Keratinocyte (primary cell): ENCODE data around the gene CDKN2B. TPM values are rescaled to one million over a fixed set of nuclear protein-coding genes. Genes with fewer than 3 reads are reported as not detected.
A peak's percentile ranks its signal among the peaks of the same experiment; 100 is the strongest.

ENCODE experiments used
- DNase-seq: peaks from one replicate; pipeline ENCODE4 v3.0.0-alpha.2; 2011; ENCODE audit warnings: low read depth, missing footprints, low spot score
- FAIRE-seq: peaks from 2 replicates; lab custom pipeline; 2011; peaks lifted over from hg19 to GRCh38; lab: Jason Lieb, UNC
- H2AFZ ChIP-seq: 2 replicates; pipeline ENCODE4 v1.6.0; 2012; ENCODE audit warnings: low read length, control low read depth, inconsistent platforms; ENCODE audit not compliant: control insufficient read depth
- H3K27ac ChIP-seq: 2 replicates; pipeline ENCODE4 v1.5.1; 2011; ENCODE audit warnings: low read length; ENCODE audit not compliant: control insufficient read depth, insufficient read depth
- H3K27me3 ChIP-seq: 3 replicates; pipeline ENCODE4 v1.6.0; 2011; ENCODE audit warnings: low read length; ENCODE audit not compliant: control insufficient read depth, insufficient read depth; ENCODE audit errors: extremely low read depth
- H3K36me3 ChIP-seq, 2 experiments: 2 replicates in 1 of 2; 3 replicates in 1 of 2; pipeline ENCODE4 v1.5.1; 2011; ENCODE audit warnings: low read length in 2 of 2, mild to moderate bottlenecking in 1 of 2; ENCODE audit not compliant: control insufficient read depth in 2 of 2, insufficient read depth in 2 of 2; ENCODE audit errors: extremely low read depth in 1 of 2
- H3K4me1 ChIP-seq: 3 replicates; pipeline ENCODE4 v1.5.1; 2011; ENCODE audit warnings: low read length; ENCODE audit not compliant: control insufficient read depth, insufficient read depth; ENCODE audit errors: extremely low read depth
- H3K4me2 ChIP-seq: 3 replicates; pipeline ENCODE4 v1.6.0; 2011; ENCODE audit warnings: low read depth, low read length; ENCODE audit not compliant: control insufficient read depth, insufficient read depth; ENCODE audit errors: extremely low read depth
- H3K4me3 ChIP-seq, 3 experiments: fragments of 200-600 bp in 1 of 3; sonication (generic) in 1 of 3; 2 replicates in 2 of 3; 3 replicates in 1 of 3; pipeline ENCODE4 v1.5.1; 2011 to 2016; ENCODE audit warnings: low read length in 3 of 3, mild to moderate bottlenecking in 3 of 3, control low read depth in 2 of 3, inconsistent platforms in 1 of 3, low read depth in 1 of 3, mixed read lengths in 1 of 3, mixed run types in 1 of 3, moderate library complexity in 1 of 3; ENCODE audit not compliant: control insufficient read depth in 2 of 3, insufficient read depth in 2 of 3; ENCODE audit errors: extremely low read depth in 1 of 3
- H3K79me2 ChIP-seq: 2 replicates; pipeline ENCODE4 v1.6.0; 2012; ENCODE audit warnings: low read length; ENCODE audit not compliant: control insufficient read depth, insufficient read depth
- H3K9ac ChIP-seq: 3 replicates; pipeline ENCODE4 v1.6.0; 2011; ENCODE audit warnings: low read length; ENCODE audit not compliant: control insufficient read depth, insufficient read depth; ENCODE audit errors: extremely low read depth
- H3K9me1 ChIP-seq: 3 replicates; pipeline ENCODE4 v1.6.0; 2011; ENCODE audit warnings: low read length; ENCODE audit not compliant: control insufficient read depth, insufficient read depth; ENCODE audit errors: extremely low read depth
- H3K9me3 ChIP-seq: 2 replicates; pipeline ENCODE4 v1.5.1; 2012; ENCODE audit warnings: low read depth, low read length; ENCODE audit not compliant: control insufficient read depth
- H4K20me1 ChIP-seq: 3 replicates; pipeline ENCODE4 v1.6.0; 2011; ENCODE audit warnings: low read length; ENCODE audit not compliant: control insufficient read depth, insufficient read depth; ENCODE audit errors: extremely low read depth
- CTCF ChIP-seq, 3 experiments: IDR thresholded peaks in 1 of 3; conservative IDR thresholded peaks in 1 of 3; optimal IDR thresholded peaks in 1 of 3; 2 replicates in 2 of 3; 3 replicates in 1 of 3; pipeline versions ENCODE3 to v1.5.1; 2011; ENCODE audit warnings: low read length in 3 of 3, mild to moderate bottlenecking in 3 of 3, moderate library complexity in 2 of 3, control low read depth in 1 of 3, inconsistent platforms in 1 of 3; ENCODE audit not compliant: insufficient read depth in 2 of 3; ENCODE audit errors: extremely low read depth in 1 of 3
- EZH2 ChIP-seq: IDR thresholded peaks from one replicate; pipeline ENCODE4 v1.6.1; 2012; ENCODE audit warnings: inconsistent platforms, mild to moderate bottlenecking, low read length, moderate library complexity
- dilution Hi-C: fragments of 300-500 bp; cut with MboI; formaldehyde crosslinking; loops from one replicate; pipeline ENCODE4 v1.7.0; 2020; ENCODE audit warnings: low sequenced_read_pairs; ENCODE audit not compliant: extremely low pct_ligation_motif_present
- polyA plus RNA-seq, 5 experiments: library from polyadenylated mRNA; depleted of rRNA in 3 of 5; stranded (reverse) in 3 of 5; stranded (forward) in 1 of 5; unstranded in 1 of 5; fragments of >200 nt; gene quantifications; 1 replicate in 1 of 5; 2 replicates in 3 of 5; 3 replicates in 1 of 5; pipeline versions ENCODE4 v1.2.1 to v1.2.3, GENCODE V29; 2011 to 2012; ENCODE audit warnings: missing spikeins in 2 of 5, low read depth in 1 of 5, low replicate concordance in 1 of 5

Gene CDKN2B
- polyA plus RNA-seq, 1 donor (not counting 4 experiments of a cell fraction or from before 2014, with no cell fraction given): 19.9 TPM

GRCh38 chr9:21993893-21994555, 15.1 kb downstream of the CDKN2B start, which contains the start of gene CDKN2A:
TSS of gene CDKN2A (minus strand) at chr9:21994392.
- Histone ChIP-seq H3K27ac (peak within 1 kb of the TSS; percentile 88), H3K9ac (peak within 1 kb of the TSS; percentile 92), H2AFZ (peak within 1 kb of the TSS; percentile 100), H3K4me3 (peak within 1 kb of the TSS; percentile 84 to 96 (median 91)), H4K20me1 (no peaks in the 10 kb centered on the region), H3K4me1 (peaks cover 26% of the 10 kb centered on the region), H3K27me3 (no peaks in the 10 kb centered on the region), H3K4me2 (peak within 1 kb of the TSS; percentile 82), H3K9me1 (no peaks in the 10 kb centered on the region), H3K9me3 (no peaks in the 10 kb centered on the region), H3K36me3 (no peaks in the 10 kb centered on the region), H3K79me2 (peaks cover 30% of the 10 kb centered on the region)
- TF ChIP-seq EZH2 (no peak), CTCF (optimal IDR thresholded peaks at IDR 0.05 in 1 of 3, IDR thresholded peaks at IDR 0.05 in 1 of 3, conservative IDR thresholded peaks at IDR 0.05 in 1 of 3; ENCODE audit: extremely low read depth in 1 of 3, insufficient read depth in 2 of 3, low read length in 3 of 3) (peak in 1 of 3 experiments; percentile 48)
- dilution Hi-C loops: no loop called here
- FAIRE-seq (no peak), DNase-seq (no peak)

- Histone ChIP-seq H2AFZ (no peak overlapping the region), H3K79me2 (peaks cover 30% of the 10 kb centered on the region), H3K4me3 (peak overlapping the region; percentile 56 to 84 (median 82)), H3K27me3 (no peaks in the 10 kb centered on the region), H3K36me3 (no peaks in the 10 kb centered on the region), H3K9ac (peak overlapping the region; percentile 82), H3K9me3 (no peaks in the 10 kb centered on the region), H4K20me1 (no peaks in the 10 kb centered on the region), H3K27ac (peak overlapping the region; percentile 80), H3K4me2 (peak overlapping the region; percentile 73), H3K4me1 (peaks cover 28% of the 10 kb centered on the region), H3K9me1 (no peaks in the 10 kb centered on the region)
- no peak for TF ChIP-seq EZH2
- TF ChIP-seq CTCF (optimal IDR thresholded peaks at IDR 0.05 in 1 of 3, IDR thresholded peaks at IDR 0.05 in 1 of 3, conservative IDR thresholded peaks at IDR 0.05 in 1 of 3; ENCODE audit: extremely low read depth in 1 of 3, insufficient read depth in 2 of 3, low read length in 3 of 3): no peak
- FAIRE-seq (no peak), DNase-seq (no peak)
- dilution Hi-C loops: no loop called here
These were observed 16.1 kb downstream of the CDKN2B start for GRCh38 chr9:21993007-21993406.
